Mucosa of gallbladder (tissue), 1 donor: ENCODE results near the gene ZNRF2. TPM values are rescaled to one million over a fixed set of nuclear protein-coding genes. Genes with fewer than 3 reads are reported as not detected.

Source experiments
- DNase-seq: peaks from one replicate; pipeline ENCODE4 v3.0.0-alpha.2; 2020; ENCODE audit warnings: low spot score
- total RNA-seq: library from RNA; stranded (reverse); gene quantifications from one replicate; pipeline ENCODE4 v1.2.1, GENCODE V29; 2021
- donor health status: DM: no; HTN: no; CAD: no.

Gene ZNRF2
- total RNA-seq, 1 donor from 2014 or later = 32.8 TPM

DNA sequence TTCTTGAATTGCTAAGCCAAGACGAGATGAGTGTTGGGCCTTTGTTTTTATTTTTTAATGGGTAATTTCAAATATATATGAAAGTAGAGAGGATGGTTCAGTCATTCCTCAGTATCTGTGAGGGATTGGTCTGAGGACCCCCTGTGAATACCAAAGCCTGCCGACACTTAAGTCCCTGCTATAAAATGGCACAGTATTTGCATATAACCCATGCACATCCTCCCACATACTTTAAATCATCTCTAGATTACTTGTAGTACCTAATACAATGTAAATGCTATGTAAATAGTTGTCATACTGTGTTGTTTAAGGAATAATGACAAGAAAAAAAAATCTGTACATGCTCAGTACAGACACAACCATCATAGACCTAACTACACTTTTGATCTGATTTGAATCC, 120.8 kb downstream of the ZNRF2 start:
- no peak for DNase-seq

DNA sequence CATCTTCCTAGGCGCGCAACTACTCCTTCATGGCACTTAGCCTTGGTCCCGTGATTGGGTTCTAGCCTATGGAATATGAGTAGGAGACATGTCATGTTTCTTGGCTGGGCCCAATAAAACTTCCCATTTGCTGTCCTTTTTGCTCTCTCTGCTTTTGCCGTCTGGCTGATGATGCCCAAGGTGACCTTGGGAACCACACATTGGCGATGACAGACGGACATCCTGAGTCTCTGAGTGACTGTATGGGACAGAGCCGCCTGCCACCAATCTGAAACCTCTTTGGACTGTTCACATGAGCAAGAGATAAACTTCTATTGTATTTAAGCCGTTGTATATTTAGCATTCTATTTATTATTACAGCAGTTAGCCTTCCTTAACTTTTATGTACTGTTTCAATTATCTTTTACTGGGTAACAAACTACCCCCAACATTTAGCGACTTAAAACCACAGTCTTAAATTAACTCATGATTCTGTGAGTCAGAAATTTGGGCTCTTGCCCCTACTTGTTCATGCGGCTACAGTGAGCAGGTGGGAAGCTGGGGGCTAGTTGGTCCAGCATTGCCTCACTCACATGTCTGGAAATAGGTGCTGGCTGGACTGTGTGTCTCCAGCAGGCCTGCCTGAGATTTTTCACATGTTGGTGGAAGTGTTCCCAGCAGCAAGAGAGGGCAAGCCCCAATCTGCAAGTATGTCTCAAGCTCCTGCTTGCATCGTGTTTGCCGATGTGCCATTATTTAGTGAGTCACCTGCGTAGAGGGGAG, 122.4 kb downstream of the ZNRF2 start:
- no peak for DNase-seq

DNA sequence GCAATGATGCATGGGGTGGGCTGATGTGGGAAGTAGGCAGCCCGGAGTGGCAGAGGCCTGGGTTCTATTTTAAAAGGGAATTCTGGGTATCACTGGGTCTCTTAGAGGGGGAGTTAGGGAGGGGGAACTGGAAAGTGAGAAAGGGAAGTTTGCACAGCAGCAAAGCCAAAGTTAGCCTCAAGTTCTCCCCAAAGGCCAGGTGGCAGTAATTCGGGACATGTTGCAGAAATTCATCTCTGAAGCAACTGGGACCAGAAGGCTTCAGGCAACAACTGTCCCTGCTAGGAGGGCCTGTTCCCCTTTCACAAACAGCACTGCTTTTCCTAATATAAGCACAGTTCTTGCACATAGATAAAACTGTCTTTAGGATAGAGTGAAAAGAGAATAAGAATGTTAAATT, 126.8 kb downstream of the ZNRF2 start:
- DNase-seq = no peak

DNA sequence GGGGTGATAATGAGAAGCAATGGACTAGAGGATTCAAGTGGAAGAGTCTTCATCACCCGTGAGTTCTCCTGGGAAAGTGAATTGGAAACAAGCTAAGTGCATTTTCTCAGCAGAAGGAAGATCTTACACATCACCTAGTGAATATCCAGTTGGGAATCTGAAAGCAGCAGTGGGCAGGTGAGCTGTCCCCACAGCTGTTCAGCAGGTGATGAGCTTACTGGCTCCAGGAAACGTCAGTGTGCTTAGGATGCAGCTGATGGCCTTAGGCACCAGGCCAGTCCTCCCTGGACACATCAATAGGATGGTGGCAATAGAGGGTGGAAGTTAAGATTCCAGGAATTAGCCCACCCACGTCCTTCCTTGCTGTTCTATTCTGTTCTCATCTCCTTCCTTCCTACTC, 127.5 kb downstream of the ZNRF2 start:
- no peak for DNase-seq

DNA sequence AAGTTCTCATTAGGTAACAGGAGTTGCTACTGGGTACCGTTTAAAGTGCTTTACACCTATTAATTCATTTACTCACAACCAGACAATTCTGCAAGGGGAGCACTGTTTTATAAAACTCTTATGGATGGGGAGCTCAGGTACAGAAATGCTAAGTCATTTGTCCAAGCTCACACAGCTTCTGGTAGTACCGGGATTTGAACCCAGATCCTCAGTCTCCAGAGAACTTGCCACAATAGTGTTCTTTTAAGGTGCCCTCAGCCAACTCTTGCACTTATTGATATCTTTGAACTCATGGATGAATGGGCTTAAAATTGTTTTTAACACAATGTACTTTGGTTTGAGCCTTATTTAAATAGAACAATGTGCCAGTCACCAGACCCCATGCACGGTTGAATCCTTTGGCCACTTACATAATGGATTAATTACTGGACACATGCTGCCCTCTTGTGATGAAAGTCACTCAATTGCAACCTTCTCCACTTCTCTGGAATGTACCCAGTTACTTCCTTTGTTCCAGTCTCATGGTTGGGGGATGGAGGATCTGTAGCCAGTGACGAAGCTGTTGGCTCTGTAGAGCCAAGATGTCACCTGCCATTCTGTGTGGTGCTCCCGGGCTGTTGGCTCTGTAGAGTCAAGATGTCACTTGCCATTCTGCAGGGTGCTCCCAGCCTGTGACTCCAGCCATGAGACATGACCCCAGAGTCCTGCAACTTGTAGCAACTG, 128.5 kb downstream of the ZNRF2 start:
- peak; percentile 52 for DNase-seq

DNA sequence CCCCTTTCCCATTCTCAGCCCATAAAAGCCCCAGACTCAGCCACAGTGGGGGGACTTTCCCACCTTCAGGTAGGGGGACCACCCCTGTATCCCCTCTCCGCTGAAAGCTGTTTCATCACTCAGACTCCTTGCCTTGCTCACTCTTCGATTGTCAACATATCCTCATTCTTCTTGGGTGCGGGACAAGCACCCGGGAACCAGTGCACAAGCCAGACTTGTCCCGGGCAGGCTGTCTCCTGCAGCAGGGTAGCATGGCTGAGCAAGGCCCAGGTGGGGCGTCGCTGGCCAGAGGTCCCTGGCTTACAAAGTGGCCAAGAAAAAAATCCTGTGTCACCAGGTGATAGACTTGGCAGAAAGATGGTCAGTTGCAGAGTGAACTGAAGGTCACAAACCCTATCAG, 129.5 kb downstream of the ZNRF2 start:
- DNase-seq = no peak

Other genes starting within 250 kb of the ZNRF2 start
- 36.3 TPM for gene MTURN, start 149.6 kb upstream of the ZNRF2 start, total RNA-seq
- 12.7 TPM for gene NOD1, start 194.2 kb downstream of the ZNRF2 start, total RNA-seq
- gene GGCT, start 220.2 kb downstream of the ZNRF2 start, total RNA-seq = 69.5 TPM